Body of pancreas (tissue), 4 donors: Measurements from ENCODE around the gene PRKG1.

Source experiments
- CTCF ChIP-seq, 7 experiments: fragments of 450-650 bp in 4 of 7; fragments of 200-600 bp in 3 of 7; sonication (generic) in 3 of 7; IDR thresholded peaks; one replicate each; pipeline ENCODE4 v1.5.1; 2016 to 2019; ENCODE audit warnings: antibody characterized with exemption in 7 of 7
- POLR2A ChIP-seq, 3 donors: fragments of 450-650 bp; IDR thresholded peaks; one replicate each; pipeline ENCODE4 v1.6.1; 2016; ENCODE audit warnings: antibody characterized with exemption in 3 of 3, mild to moderate bottlenecking in 2 of 3

- TF ChIP-seq CTCF (IDR thresholded peaks at IDR 0.05) (no peak), POLR2A (IDR thresholded peaks at IDR 0.05) (no peak)
Observed at GRCh38 chr10:51602326-51602725, 528.0 kb downstream of the PRKG1 start.
